Retinal pigment epithelial cell (primary cell): Measurements from ENCODE around the gene RUNX1.

Source experiments
- DNase-seq: peaks from one replicate; pipeline ENCODE4 v3.0.0-alpha.2; 2010; ENCODE audit warnings: low read depth
- H3K4me3 ChIP-seq: 2 replicates; pipeline ENCODE4 v1.5.1; 2011; ENCODE audit warnings: mild to moderate bottlenecking, low read length, control low read depth, moderate library complexity
- CTCF ChIP-seq: conservative IDR thresholded peaks from 2 replicates; pipeline ENCODE4 v1.5.1; 2011; ENCODE audit warnings: low read depth, low read length, control low read depth, inconsistent platforms

RUNX1 gene

DNA sequence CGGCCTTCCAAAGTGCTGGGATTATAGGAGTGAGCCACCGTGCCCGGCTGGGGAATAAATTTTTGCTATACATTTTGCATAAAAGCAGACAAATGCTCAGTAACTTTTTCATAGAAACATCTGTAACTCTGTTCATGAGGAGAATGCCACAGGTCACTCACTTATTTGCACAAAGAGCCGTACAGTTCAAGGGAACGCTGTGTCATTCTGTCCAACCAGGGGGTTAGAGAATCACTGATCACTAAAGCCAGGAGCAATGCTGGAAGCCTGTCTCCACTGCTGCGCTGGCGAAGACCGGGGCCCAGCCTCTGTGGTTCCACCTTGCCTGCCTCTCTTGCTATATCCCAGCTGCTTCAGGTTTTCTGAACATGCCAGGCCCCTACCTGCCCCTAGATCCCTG, 58.3 kb downstream of the RUNX1 start:
- TF ChIP-seq CTCF, result no peak

DNA sequence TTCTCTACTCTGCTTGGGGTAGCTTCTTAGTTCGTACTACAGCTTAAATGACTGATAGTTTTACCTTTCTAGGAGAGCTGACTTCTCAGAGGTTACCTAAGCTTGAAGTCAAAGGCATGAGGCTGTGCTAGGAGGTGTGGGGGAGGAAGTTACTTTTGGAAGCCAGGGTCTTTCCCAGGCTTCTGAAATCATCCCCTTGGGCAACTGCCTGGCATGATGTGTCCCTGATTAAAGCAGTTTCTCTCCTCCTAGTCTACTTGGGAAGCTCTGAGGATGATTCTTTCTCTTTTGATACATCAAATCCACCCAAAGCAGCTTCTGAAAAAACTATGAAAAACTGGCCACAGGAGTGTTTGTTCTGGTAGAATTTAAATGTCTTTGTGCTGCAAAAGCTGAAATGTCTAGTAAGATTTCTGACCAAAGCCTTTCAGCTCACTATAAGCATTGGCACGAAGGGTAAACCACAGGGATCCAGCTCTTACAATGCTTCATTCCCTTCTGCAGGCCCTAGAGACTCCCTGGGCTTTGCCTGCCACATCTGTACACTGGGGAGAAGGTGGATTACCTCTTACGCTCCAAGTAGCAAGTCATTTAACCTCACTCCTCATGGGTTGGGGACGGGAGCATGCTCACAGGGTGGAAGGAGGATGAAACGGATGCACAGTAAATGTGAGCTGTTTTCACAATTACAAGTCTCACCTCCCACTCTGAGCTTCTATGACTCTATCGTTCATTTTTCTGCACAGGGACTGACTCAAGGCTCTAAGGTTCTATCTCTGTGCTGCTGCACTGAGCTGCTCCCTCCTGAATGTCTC, 59.6 kb downstream of the RUNX1 start:
- H3K4me3 ChIP-seq, result no peak overlapping the region
- TF ChIP-seq CTCF, result no peak
- no peak for DNase-seq

More for the DNA sequence above, 58.3 kb downstream of the RUNX1 start:
- no peak for DNase-seq
- H3K4me3 ChIP-seq, result no peak overlapping the region

GRCh38 chr21:34988625-34989024, 60.5 kb downstream of the RUNX1 start:
- no peak for TF ChIP-seq CTCF
- no peak for DNase-seq

DNA sequence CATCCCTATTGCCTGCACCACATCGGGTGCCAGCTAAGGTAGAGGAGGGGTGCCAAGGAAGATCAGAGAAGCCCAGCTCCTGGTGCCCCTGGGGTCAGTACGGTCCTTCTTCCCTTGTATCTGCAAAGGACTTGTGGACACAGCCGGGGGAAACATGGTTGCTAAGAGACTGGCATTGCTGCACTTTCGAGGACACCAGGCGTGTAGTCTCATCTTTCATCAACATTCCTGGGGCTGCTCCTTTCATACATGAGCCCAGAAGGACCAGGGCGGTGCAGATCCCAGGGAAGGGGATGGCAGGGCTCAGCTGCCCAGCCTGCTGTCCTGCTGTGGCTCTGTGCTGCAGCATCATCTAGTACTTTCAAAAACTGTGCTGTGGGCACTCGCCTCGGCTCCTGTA, 61.0 kb downstream of the RUNX1 start:
- TF ChIP-seq CTCF, result no peak
- no peak overlapping the region for H3K4me3 ChIP-seq
- no peak for DNase-seq

More at GRCh38 chr21:34988625-34989024, 60.5 kb downstream of the RUNX1 start:
- no peak overlapping the region for H3K4me3 ChIP-seq

DNA sequence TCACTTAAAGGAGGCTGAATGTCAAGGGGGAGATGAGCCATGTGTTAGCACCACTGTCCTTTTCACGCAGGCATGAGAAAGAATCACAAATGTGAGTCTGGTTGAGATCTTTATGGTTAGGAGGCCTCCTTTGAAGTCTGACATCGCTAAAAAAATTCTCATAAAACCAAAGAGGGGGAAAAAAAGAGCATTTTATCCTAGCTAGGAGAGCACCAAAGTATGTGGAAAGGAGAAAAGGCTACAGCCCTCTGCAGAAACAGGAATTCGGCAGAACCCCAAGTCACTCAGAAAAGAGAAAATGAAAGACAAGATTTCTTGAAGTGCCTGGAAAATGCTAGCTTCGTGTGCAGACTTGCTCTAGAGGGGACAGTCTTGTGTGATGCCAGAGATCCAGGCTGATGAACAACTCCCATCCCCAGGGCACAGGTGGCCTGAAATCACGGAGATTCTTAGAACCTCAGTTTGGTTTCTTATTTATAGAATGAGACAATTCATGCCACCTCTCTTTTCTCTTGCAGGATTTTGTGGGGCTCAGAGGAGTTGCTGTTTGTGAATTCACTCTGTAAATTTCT, 61.5 kb downstream of the RUNX1 start:
- no peak for DNase-seq
- no peak overlapping the region for H3K4me3 ChIP-seq
- TF ChIP-seq CTCF, result no peak

DNA sequence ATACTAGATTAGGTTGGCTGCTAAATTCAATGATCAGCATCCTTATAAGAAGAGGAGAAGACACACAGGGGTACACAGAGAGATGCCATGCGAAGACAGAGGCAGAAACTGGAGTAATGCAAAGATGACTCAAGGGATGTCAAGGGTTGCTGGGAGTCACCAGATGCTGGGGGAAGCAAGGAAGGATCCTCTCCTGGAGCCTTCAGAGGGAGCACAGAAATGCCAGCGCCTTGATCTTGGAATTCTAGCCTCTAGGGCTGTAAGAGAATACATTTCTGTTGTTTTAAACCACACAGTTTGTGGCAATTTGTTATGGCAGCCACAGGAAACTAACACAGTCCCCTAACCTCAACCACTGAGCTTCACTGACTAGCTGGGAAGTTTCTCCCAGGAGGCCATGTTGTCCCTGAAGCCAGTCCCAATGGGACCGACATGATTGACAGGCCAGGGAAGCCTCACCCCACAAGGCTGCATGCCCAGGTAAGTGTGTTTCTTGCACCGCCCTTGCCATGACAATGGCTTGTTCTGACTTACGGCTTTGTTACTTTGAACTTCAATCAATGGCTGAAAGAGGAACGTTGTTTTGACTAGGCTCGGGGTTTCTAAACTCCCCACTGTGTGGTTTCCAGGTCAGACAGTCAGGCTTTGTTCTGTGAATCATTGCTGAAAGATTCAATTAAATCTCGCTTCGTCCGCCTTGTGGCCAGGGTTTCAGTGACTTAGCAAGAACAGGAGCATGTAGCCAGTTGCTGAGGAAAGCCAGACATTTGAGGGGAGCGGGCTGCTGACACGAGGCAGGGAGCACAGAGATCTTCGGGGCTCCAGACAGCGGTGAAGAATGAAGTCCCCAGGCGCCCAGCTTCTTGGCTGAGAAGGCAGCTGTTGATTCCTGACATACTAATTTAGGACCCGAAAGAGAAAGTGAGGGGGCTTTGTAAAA, 62.3 kb downstream of the RUNX1 start:
- TF ChIP-seq CTCF, result peak; percentile 16
- no peak overlapping the region for H3K4me3 ChIP-seq
- peak; percentile 54 for DNase-seq
